A549 (cell line): ENCODE measurements around the gene IRF8. TPM values are rescaled to one million over a fixed set of nuclear protein-coding genes. Genes with fewer than 3 reads are reported as not detected.

ENCODE experiments used
- ATAC-seq, 2 experiments: fragments of 200-7000 bp in 1 of 2; fragments of >200 bp in 1 of 2; cut with Nextera tagmentation in 1 of 2; cut with Tn5 transposase in 1 of 2; 3 replicates each; pipeline versions ENCODE4 v1.8.0 to v1.9.1; 2018 to 2020; ENCODE audit warnings: mild to moderate bottlenecking in 1 of 2, moderate library complexity in 1 of 2
- CTCF ChIA-PET: fragments of 300-600 bp; sonication (Branson Sonifier 250); formaldehyde crosslinking; extraction: SDS; loops from one replicate; lab custom pipeline; 2021; ENCODE audit warnings: antibody characterized with exemption, inconsistent platforms; lab: Yijun Ruan, JAX
- POLR2A ChIA-PET: fragments of 350-600 bp; formaldehyde crosslinking; extraction: SDS; loops from one replicate; lab custom pipeline; 2021; ENCODE audit warnings: antibody characterized with exemption, inconsistent platforms; lab: Yijun Ruan, JAX
- DNase-seq, 2 experiments: peaks; one replicate each; pipeline versions ENCODE4 v3.0.0 to v3.0.0-alpha.2; 2011 to 2016; ENCODE audit warnings: low read depth in 1 of 2, low spot score in 1 of 2
- FAIRE-seq: peaks from 2 replicates; lab custom pipeline; 2011; peaks lifted over from hg19 to GRCh38; lab: Jason Lieb, UNC
- H3K27ac ChIP-seq, 2 experiments: fragments of >200 bp; sonication (Bioruptor Twin); formaldehyde crosslinking; 3 replicates each; pipeline ENCODE4 v1.5.1; 2016 to 2017
- H3K4me1 ChIP-seq: fragments of >200 bp; sonication (Bioruptor Twin); formaldehyde crosslinking; 3 replicates; pipeline ENCODE4 v1.6.1; 2016
- H3K4me2 ChIP-seq: fragments of >200 bp; sonication (Bioruptor Twin); formaldehyde crosslinking; 3 replicates; pipeline ENCODE4 v1.6.1; 2016
- H3K4me3 ChIP-seq: fragments of >200 bp; sonication (Bioruptor Twin); formaldehyde crosslinking; 3 replicates; pipeline ENCODE4 v1.5.1; 2016
- H3K9me3 ChIP-seq: fragments of >200 bp; sonication (Bioruptor Twin); formaldehyde crosslinking; 3 replicates; pipeline ENCODE4 v1.6.1; 2016
- ATOH8 ChIP-seq: fragments of 250-450 bp; sonication (Bioruptor Pico); IDR thresholded peaks from 2 replicates; pipeline ENCODE4 v1.5.0; 2020; ENCODE audit warnings: low read depth, mild to moderate bottlenecking, moderate library complexity
- BHLHE40 ChIP-seq: IDR thresholded peaks from 2 replicates; pipeline ENCODE4 v1.6.1; 2012; ENCODE audit warnings: low read depth, low read length, inconsistent platforms
- CBX8 ChIP-seq: fragments of 200-600 bp; sonication (generic); IDR thresholded peaks from 2 replicates; pipeline ENCODE4 v1.6.1; 2016
- CEBPB ChIP-seq, 2 experiments: fragments of >200 bp in 1 of 2; sonication (Bioruptor Twin) in 1 of 2; formaldehyde crosslinking in 1 of 2; IDR thresholded peaks; 2 replicates each; pipeline ENCODE4 v1.6.1; 2012 to 2016
- EHF ChIP-seq: fragments of 250-450 bp; sonication (Bioruptor Pico); IDR thresholded peaks from 2 replicates; pipeline ENCODE4 v1.5.0; 2020; ENCODE audit warnings: mild to moderate bottlenecking
- EHMT2 ChIP-seq: fragments of 200-600 bp; sonication (generic); IDR thresholded peaks from 2 replicates; pipeline ENCODE4 v1.6.1; 2016; ENCODE audit warnings: antibody characterized with exemption, low read depth, mild to moderate bottlenecking, moderate library complexity
- ELK1 ChIP-seq: fragments of 150-350 bp; IDR thresholded peaks from 2 replicates; pipeline ENCODE4 v1.6.1; 2014; ENCODE audit warnings: low read depth, mild to moderate bottlenecking, low read length
- ESRRA ChIP-seq: fragments of 150-350 bp; IDR thresholded peaks from 2 replicates; pipeline ENCODE4 v1.6.1; 2014; ENCODE audit warnings: mild to moderate bottlenecking, low read length, borderline replicate concordance
- FOSB ChIP-seq: fragments of 250-450 bp; sonication (Bioruptor Pico); IDR thresholded peaks from 2 replicates; pipeline ENCODE4 v1.5.0; 2020; ENCODE audit warnings: mild to moderate bottlenecking, moderate library complexity
- FOXS1 ChIP-seq: fragments of 250-450 bp; sonication (Bioruptor Pico); IDR thresholded peaks from 2 replicates; pipeline ENCODE4 v1.5.0; 2020; ENCODE audit warnings: mild to moderate bottlenecking, moderate library complexity
- GATA3 ChIP-seq: IDR thresholded peaks from 2 replicates; pipeline ENCODE4 v1.6.1; 2012; ENCODE audit warnings: borderline replicate concordance
- HDAC2 ChIP-seq: fragments of 200-600 bp; sonication (generic); IDR thresholded peaks from 2 replicates; pipeline ENCODE4 v1.6.1; 2016
- HES2 ChIP-seq: fragments of >200 bp; sonication (Bioruptor Twin); formaldehyde crosslinking; IDR thresholded peaks from 2 replicates; pipeline ENCODE4 v1.6.1; 2016
- KDM1A ChIP-seq: fragments of 200-600 bp; sonication (generic); IDR thresholded peaks from 2 replicates; pipeline ENCODE4 v1.6.1; 2016; ENCODE audit warnings: low read depth, mild to moderate bottlenecking
- MAX ChIP-seq: IDR thresholded peaks from 2 replicates; pipeline ENCODE4 v1.6.1; 2012
- MAZ ChIP-seq: fragments of 150-350 bp; IDR thresholded peaks from 2 replicates; pipeline ENCODE4 v1.6.1; 2014; ENCODE audit warnings: antibody characterized with exemption, low read depth, low read length, borderline replicate concordance
- NFE2L2 ChIP-seq: fragments of 150-350 bp; conservative IDR thresholded peaks from 2 replicates; pipeline ENCODE4 v1.6.1; 2014; ENCODE audit warnings: low read length
- POLR2A ChIP-seq: IDR thresholded peaks from 2 replicates; pipeline ENCODE4 v1.6.1; 2012; ENCODE audit warnings: mild to moderate bottlenecking, low read length
- REST ChIP-seq: fragments of 200-600 bp; sonication (generic); IDR thresholded peaks from 2 replicates; pipeline ENCODE4 v1.6.1; 2016; ENCODE audit warnings: antibody characterized with exemption, mild to moderate bottlenecking, moderate library complexity
- RFX5 ChIP-seq: fragments of 450-650 bp; IDR thresholded peaks from 2 replicates; pipeline ENCODE4 v1.7.1; 2014; ENCODE audit warnings: antibody characterized with exemption, mild to moderate bottlenecking, moderate library complexity
- SMC3 ChIP-seq: fragments of >200 bp; sonication (Bioruptor Twin); formaldehyde crosslinking; IDR thresholded peaks from 3 replicates; pipeline ENCODE4 v1.6.1; 2018; ENCODE audit warnings: inconsistent platforms
- TP53 ChIP-seq: fragments of 250-450 bp; sonication (Bioruptor Pico); IDR thresholded peaks from 2 replicates; pipeline ENCODE4 v1.5.0; 2021; ENCODE audit warnings: mild to moderate bottlenecking, moderate library complexity
- ZNF302 ChIP-seq: fragments of 250-450 bp; sonication (Bioruptor Pico); IDR thresholded peaks from 2 replicates; pipeline ENCODE4 v1.9.0; 2021; ENCODE audit warnings: inconsistent platforms, mild to moderate bottlenecking, moderate library complexity
- ZSCAN20 ChIP-seq: fragments of 250-450 bp; sonication (Bioruptor Pico); IDR thresholded peaks from 2 replicates; pipeline ENCODE4 v1.8.0; 2022; ENCODE audit warnings: mild to moderate bottlenecking, moderate library complexity
- WGBS: methylation state at CpG from one replicate; pipeline ENCODE4 v1.1.6; 2017; ENCODE audit errors: missing lambda C conversion rate; 5-methylcytosine and 5-hydroxymethylcytosine counted together
- polyA plus RNA-seq, 4 experiments: library from polyadenylated mRNA; depleted of rRNA in 3 of 4; stranded (reverse); fragments of >200 nt; fragmentation: RNase III in 1 of 4; extraction: RNeasy Plus Mini Kit Qiagen cat#74134 plus additional on column Dnase treatment in 1 of 4; gene quantifications; 2 replicates in 3 of 4; 3 replicates in 1 of 4; pipeline ENCODE4 v1.2.3, GENCODE V29; 2011 to 2017

The IRF8 gene
- polyA plus RNA-seq, 2 of the 4 experiments (the other 2 are of a cell fraction): 0.16 to 0.18 TPM

- CTCF ChIA-PET: interaction anchor here (1.3 to 1.4 kb wide), 2 partner anchors 12 to 125 kb away, joined by 4 read pairs; no protein-coding TSS in a partner anchor
- H3K4me2 ChIP-seq: no peak overlapping the region
- no peak overlapping the region for H3K4me3 ChIP-seq
- no peak for TF ChIP-seq KDM1A
- 36% methylated on average over 13 of the region's 13 CpGs for WGBS
- H3K9me3 ChIP-seq: no peaks in the 10 kb centered on the region
- DNase-seq (no peak), ATAC-seq (no peak), FAIRE-seq (no peak)
- POLR2A ChIA-PET: no interaction called here
- no peaks in the 10 kb centered on the region for H3K4me1 ChIP-seq
- no peak overlapping the region for H3K27ac ChIP-seq
These were observed 47.7 kb downstream of the IRF8 start for GRCh38 chr16:85946541-85947124.

GRCh38 chr16:85947230-85948137 lies 48.5 kb downstream of the IRF8 start:
- no peaks in the 10 kb centered on the region for H3K4me1 ChIP-seq
- ChIA-PET CTCF (interaction anchor here (1.3 to 1.4 kb wide), 2 partner anchors 13 to 126 kb away, joined by 4 read pairs; no protein-coding TSS in a partner anchor), POLR2A (no interaction called here)
- FAIRE-seq (no peak), DNase-seq (no peak), ATAC-seq (no peak; a peak in 1 of 6 replicates)
- H3K4me3 ChIP-seq: 0 out of 3 replicates have a peak overlapping the region, but pooled peaks have one; percentile 10
- no peaks in the 10 kb centered on the region for H3K9me3 ChIP-seq
- no peak overlapping the region for H3K27ac ChIP-seq
- WGBS: 49% methylated on average over 32 of the region's 32 CpGs
- H3K4me2 ChIP-seq: peak overlapping the region; percentile 46; the same call in 2 of the 3 replicates
- no peak for TF ChIP-seq CEBPB (IDR thresholded peaks at IDR 0.05)
- no peak for TF ChIP-seq HES2
- TF ChIP-seq NFE2L2: no peak
- TF ChIP-seq ESRRA: no peak
- no peak for TF ChIP-seq FOXS1 (CRISPR knock-in tag)
- no peak for TF ChIP-seq POLR2A
- no peak for TF ChIP-seq CBX8
- TF ChIP-seq ATOH8 (CRISPR knock-in tag): no peak
- no peak for TF ChIP-seq BHLHE40
- no peak for TF ChIP-seq MAZ
- TF ChIP-seq GATA3: no peak
- TF ChIP-seq MAX: no peak
- TF ChIP-seq TP53 (CRISPR knock-in tag): no peak

- no peaks in the 10 kb centered on the region for H3K9me3 ChIP-seq
- POLR2A ChIA-PET: no interaction called here
- CTCF ChIA-PET: interaction anchor here (1.3 kb wide), 1 partner anchor 127 kb away, joined by 4 read pairs; no protein-coding TSS in a partner anchor
- no peak overlapping the region for H3K27ac ChIP-seq
- 56% methylated on average over 20 of the region's 20 CpGs for WGBS
- H3K4me1 ChIP-seq: no peaks in the 10 kb centered on the region
- H3K4me2 ChIP-seq: peak overlapping the region; percentile 46; the same call in 2 of the 3 replicates
- DNase-seq (no peak), FAIRE-seq (no peak), ATAC-seq (no peak; a peak in 1 of 6 replicates)
- H3K4me3 ChIP-seq: 0 out of 3 replicates have a peak overlapping the region, but pooled peaks have one; percentile 10
- no peak for TF ChIP-seq EHMT2
- no peak for TF ChIP-seq REST
- TF ChIP-seq GATA3: no peak
- no peak for TF ChIP-seq FOSB (CRISPR knock-in tag)
- TF ChIP-seq ZSCAN20: no peak
- no peak for TF ChIP-seq ESRRA
- TF ChIP-seq ZNF302 (CRISPR knock-in tag): no peak
- no peak for TF ChIP-seq FOXS1 (CRISPR knock-in tag)
- TF ChIP-seq HDAC2: no peak
- no peak for TF ChIP-seq ELK1
- TF ChIP-seq NFE2L2: no peak
- no peak for TF ChIP-seq EHF (CRISPR knock-in tag)
- TF ChIP-seq SMC3: no peak
- no peak for TF ChIP-seq RFX5
- TF ChIP-seq HES2: no peak
These were observed 49.2 kb downstream of the IRF8 start for GRCh38 chr16:85948138-85948509.
